ENCODE data around the gene DUSP23. TPM values are rescaled to one million over a fixed set of nuclear protein-coding genes. Genes with fewer than 3 reads are reported as not detected.

The DUSP23 gene
- total RNA-seq, 1 experiment from 2014 or later, result 35.8 TPM

DNA sequence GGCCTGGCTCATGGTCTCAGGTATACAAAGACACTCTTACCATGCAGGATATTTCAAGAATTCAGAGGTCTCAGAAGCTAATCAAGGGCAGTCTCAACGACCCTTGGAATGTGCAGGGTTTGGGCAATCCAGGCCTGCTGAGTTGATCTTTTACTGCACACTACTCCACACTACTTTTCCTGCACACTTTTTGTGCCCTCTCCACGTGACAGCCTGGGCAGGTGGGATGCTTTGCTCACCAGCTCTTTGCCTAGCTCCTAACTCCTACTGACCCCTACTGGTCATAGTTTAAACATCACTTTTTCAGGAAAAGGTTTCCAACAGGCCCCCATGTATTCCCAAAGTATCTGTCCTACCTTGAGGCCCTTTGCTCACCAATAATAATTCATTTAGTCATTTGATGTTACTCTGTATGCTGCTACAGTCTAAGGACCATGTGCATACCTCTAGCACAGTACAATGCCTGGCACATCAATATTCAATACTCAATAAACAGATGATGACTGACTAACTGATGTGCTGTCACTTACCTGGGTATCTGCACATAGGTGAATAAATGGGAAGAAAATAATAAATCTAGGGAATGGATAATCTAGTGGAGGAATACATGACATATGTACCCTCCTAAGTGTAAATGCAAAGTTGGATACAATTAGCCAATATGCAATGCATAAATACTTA is 9.6 kb downstream of the DUSP23 start:
- Histone ChIP-seq H3K27ac (ENCODE audit: low read depth, low read length) (no peak overlapping the region), H3K4me2 (ENCODE audit: low read length) (no peak overlapping the region), H3K9me3 (ENCODE audit: control insufficient read depth in 1 of 2, insufficient read depth in 1 of 2, low read depth in 1 of 2, low read length in 2 of 2) (no peaks in the 10 kb centered on the region), H3K79me2 (ENCODE audit: insufficient read depth, low read length) (no peaks in the 10 kb centered on the region), H4K20me1 (ENCODE audit: insufficient read depth) (no peaks in the 10 kb centered on the region), H2AFZ (ENCODE audit: low read depth, low read length, poor library complexity, severe bottlenecking) (no peak overlapping the region), H3K27me3 (ENCODE audit: insufficient read depth, low read length) (peaks cover 19% of the 10 kb centered on the region; the same call in 1 of the 2 replicates), H3K4me1 (ENCODE audit: control insufficient read depth in 1 of 2, insufficient read depth in 2 of 2, low read length in 2 of 2) (no peaks in the 10 kb centered on the region), H3K9me2 (ENCODE audit: insufficient read depth) (no peaks in the 10 kb centered on the region), H3K36me3 (ENCODE audit: control insufficient read depth in 1 of 2, insufficient read depth in 2 of 2, low read length in 2 of 2) (no peaks in the 10 kb centered on the region), H3K4me3 (replicated peaks in 1 of 2; ENCODE audit: low read depth in 1 of 2, low read length in 2 of 2) (no peak overlapping the region), H3K9ac (ENCODE audit: low read length) (no peak overlapping the region)
- intact Hi-C loops (cut with micrococcal nuclease), result loop anchor here (10.0 kb wide), 1 partner anchor 366 kb away; no protein-coding TSS in a partner anchor
- peak; percentile 24 for DNase-seq (ENCODE audit: low read depth, low spot score)
- POLR2A ChIA-PET, result no interaction called here
- no TSS peak for BruUV-seq (replicated peaks)
- TF ChIP-seq EZH2 (IDR thresholded peaks at IDR 0.05) (no peak), SIN3A (IDR thresholded peaks at IDR 0.05; ENCODE audit: low read depth) (no peak), CBX3 (IDR thresholded peaks at IDR 0.05; ENCODE audit: low read depth) (0 out of 2 replicates have a peak, but pooled peaks have one; percentile 12), FOSL1 (IDR thresholded peaks at IDR 0.05; ENCODE audit: low read depth) (no peak), RAD21 (IDR thresholded peaks at IDR 0.05; ENCODE audit: low read depth) (peak; percentile 64), SRF (IDR thresholded peaks at IDR 0.05; ENCODE audit: low read depth) (no peak), POLR2A (IDR thresholded peaks at IDR 0.05; ENCODE audit: borderline replicate concordance, extremely low read depth, insufficient read depth, insufficient read length) (no peak), ZFX (IDR thresholded peaks at IDR 0.05) (no peak), EZH2phosphoT487 (IDR thresholded peaks at IDR 0.05; ENCODE audit: borderline replicate concordance) (no peak), TCF7L2 (IDR thresholded peaks at IDR 0.05; ENCODE audit: borderline replicate concordance, extremely low read depth, insufficient read depth, insufficient read length) (no peak), ZNF274 (IDR thresholded peaks at IDR 0.05; ENCODE audit: low read depth, low read length) (no peak), EGR1 (IDR thresholded peaks at IDR 0.05; ENCODE audit: low read depth) (no peak)
- TF ChIP-seq, protein P1, sequence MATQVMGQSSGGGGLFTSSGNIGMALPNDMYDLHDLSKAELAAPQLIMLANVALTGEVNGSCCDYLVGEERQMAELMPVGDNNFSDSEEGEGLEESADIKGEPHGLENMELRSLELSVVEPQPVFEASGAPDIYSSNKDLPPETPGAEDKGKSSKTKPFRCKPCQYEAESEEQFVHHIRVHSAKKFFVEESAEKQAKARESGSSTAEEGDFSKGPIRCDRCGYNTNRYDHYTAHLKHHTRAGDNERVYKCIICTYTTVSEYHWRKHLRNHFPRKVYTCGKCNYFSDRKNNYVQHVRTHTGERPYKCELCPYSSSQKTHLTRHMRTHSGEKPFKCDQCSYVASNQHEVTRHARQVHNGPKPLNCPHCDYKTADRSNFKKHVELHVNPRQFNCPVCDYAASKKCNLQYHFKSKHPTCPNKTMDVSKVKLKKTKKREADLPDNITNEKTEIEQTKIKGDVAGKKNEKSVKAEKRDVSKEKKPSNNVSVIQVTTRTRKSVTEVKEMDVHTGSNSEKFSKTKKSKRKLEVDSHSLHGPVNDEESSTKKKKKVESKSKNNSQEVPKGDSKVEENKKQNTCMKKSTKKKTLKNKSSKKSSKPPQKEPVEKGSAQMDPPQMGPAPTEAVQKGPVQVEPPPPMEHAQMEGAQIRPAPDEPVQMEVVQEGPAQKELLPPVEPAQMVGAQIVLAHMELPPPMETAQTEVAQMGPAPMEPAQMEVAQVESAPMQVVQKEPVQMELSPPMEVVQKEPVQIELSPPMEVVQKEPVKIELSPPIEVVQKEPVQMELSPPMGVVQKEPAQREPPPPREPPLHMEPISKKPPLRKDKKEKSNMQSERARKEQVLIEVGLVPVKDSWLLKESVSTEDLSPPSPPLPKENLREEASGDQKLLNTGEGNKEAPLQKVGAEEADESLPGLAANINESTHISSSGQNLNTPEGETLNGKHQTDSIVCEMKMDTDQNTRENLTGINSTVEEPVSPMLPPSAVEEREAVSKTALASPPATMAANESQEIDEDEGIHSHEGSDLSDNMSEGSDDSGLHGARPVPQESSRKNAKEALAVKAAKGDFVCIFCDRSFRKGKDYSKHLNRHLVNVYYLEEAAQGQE (IDR thresholded peaks at IDR 0.05; ENCODE audit: low read depth), result no peak
- TF ChIP-seq, protein P2, sequence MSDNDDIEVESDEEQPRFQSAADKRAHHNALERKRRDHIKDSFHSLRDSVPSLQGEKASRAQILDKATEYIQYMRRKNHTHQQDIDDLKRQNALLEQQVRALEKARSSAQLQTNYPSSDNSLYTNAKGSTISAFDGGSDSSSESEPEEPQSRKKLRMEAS (IDR thresholded peaks at IDR 0.05), result peak; percentile 28; the same call in 1 of the 2 replicates
- TF ChIP-seq, protein P3, sequence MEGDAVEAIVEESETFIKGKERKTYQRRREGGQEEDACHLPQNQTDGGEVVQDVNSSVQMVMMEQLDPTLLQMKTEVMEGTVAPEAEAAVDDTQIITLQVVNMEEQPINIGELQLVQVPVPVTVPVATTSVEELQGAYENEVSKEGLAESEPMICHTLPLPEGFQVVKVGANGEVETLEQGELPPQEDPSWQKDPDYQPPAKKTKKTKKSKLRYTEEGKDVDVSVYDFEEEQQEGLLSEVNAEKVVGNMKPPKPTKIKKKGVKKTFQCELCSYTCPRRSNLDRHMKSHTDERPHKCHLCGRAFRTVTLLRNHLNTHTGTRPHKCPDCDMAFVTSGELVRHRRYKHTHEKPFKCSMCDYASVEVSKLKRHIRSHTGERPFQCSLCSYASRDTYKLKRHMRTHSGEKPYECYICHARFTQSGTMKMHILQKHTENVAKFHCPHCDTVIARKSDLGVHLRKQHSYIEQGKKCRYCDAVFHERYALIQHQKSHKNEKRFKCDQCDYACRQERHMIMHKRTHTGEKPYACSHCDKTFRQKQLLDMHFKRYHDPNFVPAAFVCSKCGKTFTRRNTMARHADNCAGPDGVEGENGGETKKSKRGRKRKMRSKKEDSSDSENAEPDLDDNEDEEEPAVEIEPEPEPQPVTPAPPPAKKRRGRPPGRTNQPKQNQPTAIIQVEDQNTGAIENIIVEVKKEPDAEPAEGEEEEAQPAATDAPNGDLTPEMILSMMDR (IDR thresholded peaks at IDR 0.05 in 2 of 3, conservative IDR thresholded peaks at IDR 0.05 in 1 of 3; ENCODE audit: borderline replicate concordance in 1 of 3, insufficient read depth in 1 of 3, low read depth in 2 of 3, low read length in 2 of 3), result peak; percentile 54 to 74 (median 65); a peak in 5 of 6 replicates
- RAD21 ChIA-PET (ENCODE audit: low non-redundant PET in 1 of 2, low total read pairs in 2 of 2, uncharacterized antibody in 2 of 2, unreplicated experiment in 2 of 2), result no interaction called here
- CTCF ChIA-PET, result interaction anchor here (0.7 to 1.2 kb wide), 14 partner anchors 9 to 658 kb away, joined by 3 to 17 read pairs (median 4); partner anchors contain the start of genes DUSP23 and IGSF9
- ATAC-seq, result peak; percentile 85
